Body of pancreas (tissue), 4 donors: ENCODE results near the gene IFI44L. TPM values are rescaled to one million over a fixed set of nuclear protein-coding genes. Genes with fewer than 3 reads are reported as not detected.

ENCODE experiments used
- ATAC-seq: fragments of 150-250 bp; one replicate; pipeline ENCODE4 v1.9.1; 2016
- DNase-seq, 4 donors: peaks; one replicate each; pipeline ENCODE4 v3.0.0-alpha.2; 2019
- H3K27ac ChIP-seq, 4 donors: fragments of 200-600 bp; sonication (generic); 1 replicate in 3 of 4; 2 replicates in 1 of 4; pipeline versions ENCODE4 v1.5.1 to v1.6.1; 2016 to 2019; ENCODE audit warnings: mild to moderate bottlenecking in 1 of 4, mixed read lengths in 1 of 4, moderate library complexity in 1 of 4
- H3K27me3 ChIP-seq, 2 donors: fragments of 200-600 bp; sonication (generic); one replicate each; pipeline ENCODE4 v1.6.0; 2016; ENCODE audit warnings: mild to moderate bottlenecking in 1 of 2
- H3K36me3 ChIP-seq, 2 donors: fragments of 200-600 bp; sonication (generic); replicated peaks in 1 of 2; 2 replicates each; pipeline ENCODE4 v1.5.1; 2016; ENCODE audit warnings: low read depth in 2 of 2; ENCODE audit not compliant: insufficient read depth in 1 of 2
- H3K4me1 ChIP-seq: fragments of 200-600 bp; sonication (generic); one replicate; pipeline ENCODE4 v1.6.0; 2016
- H3K4me3 ChIP-seq, 2 donors: fragments of 200-600 bp; sonication (generic); 1 replicate in 1 of 2; 2 replicates in 1 of 2; pipeline ENCODE4 v1.5.1; 2016 to 2019
- H3K9me3 ChIP-seq, 3 donors: fragments of 200-600 bp; sonication (generic); 1 replicate in 2 of 3; 2 replicates in 1 of 3; pipeline ENCODE4 v1.5.1; 2016
- POLR2A ChIP-seq, 3 donors: fragments of 450-650 bp; IDR thresholded peaks; one replicate each; pipeline ENCODE4 v1.6.1; 2016; ENCODE audit warnings: antibody characterized with exemption in 3 of 3, mild to moderate bottlenecking in 2 of 3
- WGBS, 2 donors: methylation state at CpG; one replicate each; pipeline ENCODE4 v1.1.5; 2017; 5-methylcytosine and 5-hydroxymethylcytosine counted together
- intact Hi-C: fragments of 100-400 bp; cut with DNase I; formaldehyde crosslinking; loops from one replicate; pipeline ENCODE4 v1.15.1; 2023
- total RNA-seq, 2 donors: library from RNA; depleted of rRNA; stranded (reverse); fragments of >200 nt; gene quantifications; one replicate each; pipeline ENCODE4 v1.1.0, GENCODE V29; 2016
- TF ChIP-seq, protein P1 (sequence below), 7 experiments: fragments of 450-650 bp in 4 of 7; fragments of 200-600 bp in 3 of 7; sonication (generic) in 3 of 7; IDR thresholded peaks; one replicate each; pipeline ENCODE4 v1.5.1; 2016 to 2019; ENCODE audit warnings: antibody characterized with exemption in 7 of 7

Gene IFI44L
- total RNA-seq, 2 donors from 2014 or later = 0.99 to 3.9 TPM

DNA sequence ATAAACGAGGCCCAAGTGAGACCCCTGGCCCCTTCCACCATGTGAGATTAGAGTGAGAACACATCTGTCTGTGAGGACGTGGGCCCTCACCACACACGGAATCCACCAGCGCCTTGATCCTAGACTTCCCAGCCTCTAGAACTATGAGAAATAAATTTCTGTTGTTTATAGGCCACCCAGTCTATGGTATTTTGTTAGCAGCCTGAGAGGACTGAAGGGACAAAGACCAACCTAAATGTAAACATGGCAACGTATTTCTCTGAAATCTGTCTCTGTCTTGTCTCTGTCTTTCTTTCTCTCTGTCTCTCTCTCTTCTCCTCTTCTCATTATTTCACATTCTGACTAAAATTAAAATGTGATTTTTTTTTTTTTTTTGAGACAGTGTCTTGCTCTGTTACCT lies 15.6 kb upstream of the IFI44L start:
- H3K9me3 ChIP-seq = no peaks in the 10 kb centered on the region
- TF ChIP-seq POLR2A (IDR thresholded peaks at IDR 0.05) = no peak
- TF ChIP-seq, protein P1, sequence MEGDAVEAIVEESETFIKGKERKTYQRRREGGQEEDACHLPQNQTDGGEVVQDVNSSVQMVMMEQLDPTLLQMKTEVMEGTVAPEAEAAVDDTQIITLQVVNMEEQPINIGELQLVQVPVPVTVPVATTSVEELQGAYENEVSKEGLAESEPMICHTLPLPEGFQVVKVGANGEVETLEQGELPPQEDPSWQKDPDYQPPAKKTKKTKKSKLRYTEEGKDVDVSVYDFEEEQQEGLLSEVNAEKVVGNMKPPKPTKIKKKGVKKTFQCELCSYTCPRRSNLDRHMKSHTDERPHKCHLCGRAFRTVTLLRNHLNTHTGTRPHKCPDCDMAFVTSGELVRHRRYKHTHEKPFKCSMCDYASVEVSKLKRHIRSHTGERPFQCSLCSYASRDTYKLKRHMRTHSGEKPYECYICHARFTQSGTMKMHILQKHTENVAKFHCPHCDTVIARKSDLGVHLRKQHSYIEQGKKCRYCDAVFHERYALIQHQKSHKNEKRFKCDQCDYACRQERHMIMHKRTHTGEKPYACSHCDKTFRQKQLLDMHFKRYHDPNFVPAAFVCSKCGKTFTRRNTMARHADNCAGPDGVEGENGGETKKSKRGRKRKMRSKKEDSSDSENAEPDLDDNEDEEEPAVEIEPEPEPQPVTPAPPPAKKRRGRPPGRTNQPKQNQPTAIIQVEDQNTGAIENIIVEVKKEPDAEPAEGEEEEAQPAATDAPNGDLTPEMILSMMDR (IDR thresholded peaks at IDR 0.05) = no peak
- H3K4me1 ChIP-seq = peaks cover 20% of the 10 kb centered on the region
- 80 to 86% methylated on average over 5 of the region's 5 CpGs for WGBS, 2 donors
- H3K27me3 ChIP-seq = no peaks in the 10 kb centered on the region
- DNase-seq = no peak
- H3K36me3 ChIP-seq = no peaks in the 10 kb centered on the region
- intact Hi-C loops = loop anchor here (5.0 kb wide), 1 partner anchor 462 kb away; no protein-coding TSS in a partner anchor
- no peak for ATAC-seq
- no peak overlapping the region for H3K27ac ChIP-seq
- H3K4me3 ChIP-seq = no peak overlapping the region

GRCh38 chr1:78606274-78606673 lies 14.0 kb upstream of the IFI44L start:
- WGBS, 2 donors = 48 to 55% methylated on average over 2 of the region's 2 CpGs
- peaks cover 13% of the 10 kb centered on the region for H3K4me1 ChIP-seq
- intact Hi-C loops = loop anchor here (5.0 kb wide), 1 partner anchor 464 kb away; no protein-coding TSS in a partner anchor
- no peak for DNase-seq
- ATAC-seq = no peak
- TF ChIP-seq, protein P1 (IDR thresholded peaks at IDR 0.05) = no peak
- TF ChIP-seq POLR2A (IDR thresholded peaks at IDR 0.05) = no peak
- H3K9me3 ChIP-seq = no peaks in the 10 kb centered on the region
- no peak overlapping the region for H3K4me3 ChIP-seq
- no peaks in the 10 kb centered on the region for H3K36me3 ChIP-seq
- H3K27ac ChIP-seq = no peak overlapping the region
- H3K27me3 ChIP-seq = no peaks in the 10 kb centered on the region

DNA sequence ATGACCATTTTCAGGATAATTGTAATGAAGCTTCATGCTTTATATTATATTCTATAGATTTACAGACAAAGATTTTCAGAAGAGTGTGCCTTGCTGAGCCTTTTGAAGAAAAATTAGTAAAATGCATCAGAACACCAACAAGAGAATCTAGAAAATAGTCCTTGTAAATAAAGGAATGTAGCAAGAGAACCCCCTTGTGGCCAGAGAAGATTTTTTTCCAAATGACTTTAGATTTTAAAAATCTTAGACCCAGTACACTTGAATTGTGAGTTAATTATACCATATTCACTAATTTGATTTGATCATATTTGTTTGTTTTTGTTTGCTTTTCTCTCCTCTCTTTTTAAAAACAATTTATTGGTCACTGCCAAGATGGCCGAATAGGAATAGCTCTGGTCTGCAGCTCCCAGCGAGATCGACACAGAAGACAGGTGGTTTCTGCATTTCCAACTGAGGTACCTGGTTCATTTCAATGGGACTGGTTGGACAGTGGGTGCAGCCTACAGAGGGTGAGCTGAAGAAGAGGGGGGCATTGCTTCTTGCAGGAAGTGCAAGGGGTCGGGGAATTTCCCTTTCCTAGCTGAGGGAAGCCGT lies 12.8 kb upstream of the IFI44L start:
- no peak for TF ChIP-seq POLR2A (IDR thresholded peaks at IDR 0.05)
- TF ChIP-seq, protein P1 (IDR thresholded peaks at IDR 0.05) = peak; percentile 33 to 73 (median 69)
- Histone ChIP-seq H3K9me3 (no peaks in the 10 kb centered on the region), H3K4me3 (no peak overlapping the region), H3K4me1 (peaks cover 12% of the 10 kb centered on the region), H3K36me3 (no peaks in the 10 kb centered on the region), H3K27ac (no peak overlapping the region), H3K27me3 (no peaks in the 10 kb centered on the region)
- DNase-seq (no peak), ATAC-seq (peak; percentile 48)
- 66 to 75% methylated on average over 5 of the region's 5 CpGs for WGBS, 2 donors
- intact Hi-C loops = loop anchor here (5.0 kb wide), 1 partner anchor 465 kb away; no protein-coding TSS in a partner anchor

DNA sequence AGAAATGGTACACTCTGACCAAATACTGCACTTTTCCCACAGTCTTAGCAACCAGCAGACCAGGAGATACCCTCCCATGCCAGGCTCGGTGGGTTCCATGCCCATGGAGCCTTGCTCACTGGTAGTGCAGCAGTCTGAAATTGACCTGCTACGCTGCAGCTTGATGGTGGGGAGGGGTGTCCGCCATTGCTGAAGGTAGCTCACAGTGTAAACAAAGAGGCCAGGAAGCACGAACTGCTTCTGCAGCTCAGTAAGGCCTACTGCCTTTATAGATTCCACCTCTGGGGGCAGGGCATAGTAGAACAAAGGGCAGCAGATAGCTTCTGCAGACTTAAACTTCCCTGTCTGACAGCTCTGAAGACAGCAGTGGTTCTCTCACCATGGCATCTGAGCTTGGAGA lies 12.3 kb upstream of the IFI44L start:
- Histone ChIP-seq H3K27me3 (no peaks in the 10 kb centered on the region), H3K4me3 (no peak overlapping the region), H3K27ac (no peak overlapping the region), H3K36me3 (no peaks in the 10 kb centered on the region), H3K4me1 (peaks cover 12% of the 10 kb centered on the region), H3K9me3 (no peaks in the 10 kb centered on the region)
- TF ChIP-seq, protein P1 (IDR thresholded peaks at IDR 0.05) = no peak
- TF ChIP-seq POLR2A (IDR thresholded peaks at IDR 0.05) = no peak
- ATAC-seq = no peak
- intact Hi-C loops = loop anchor here (5.0 kb wide), 1 partner anchor 466 kb away; no protein-coding TSS in a partner anchor
- DNase-seq = peak in 1 of 4 donors; percentile 17
- WGBS, 2 donors = 29 to 39% methylated on average over 4 of the region's 4 CpGs

GRCh38 chr1:78617615-78618026 lies 2.6 kb upstream of the IFI44L start:
- TF ChIP-seq, protein P1 (IDR thresholded peaks at IDR 0.05) = peak; percentile 77 to 98 (median 94)
- no peak for TF ChIP-seq POLR2A (IDR thresholded peaks at IDR 0.05)
- Histone ChIP-seq H3K4me1 (peaks cover 22% of the 10 kb centered on the region), H3K4me3 (no peak overlapping the region), H3K9me3 (no peaks in the 10 kb centered on the region), H3K27me3 (no peaks in the 10 kb centered on the region), H3K36me3 (no peaks in the 10 kb centered on the region), H3K27ac (no peak overlapping the region)
- ATAC-seq (peak; percentile 94), DNase-seq (peak; percentile 77 to 88 (median 84))
- WGBS, 2 donors = 37 to 39% methylated on average over 7 of the region's 7 CpGs
- intact Hi-C loops = loop anchor here (10.0 kb wide), 1 partner anchor 57 kb away; no protein-coding TSS in a partner anchor
